Transverse colon (tissue), 4 donors: ENCODE data around the gene CHIA.

Experiments used
- POLR2AphosphoS5 ChIP-seq, 3 donors: sonication (generic); formaldehyde crosslinking; IDR thresholded peaks; one replicate each; pipeline ENCODE4 v1.6.1; 2016; ENCODE audit warnings: antibody characterized with exemption in 3 of 3
- TF ChIP-seq, protein P1 (sequence below), 5 experiments: fragments of 200-600 bp in 3 of 5; fragments of 450-650 bp in 2 of 5; sonication (generic) in 3 of 5; IDR thresholded peaks; 1 replicate in 2 of 5; 2 replicates in 3 of 5; pipeline ENCODE4 v1.5.1; 2016 to 2017; ENCODE audit warnings: antibody characterized with exemption in 5 of 5, inconsistent platforms in 3 of 5, mild to moderate bottlenecking in 2 of 5, moderate library complexity in 1 of 5

DNA sequence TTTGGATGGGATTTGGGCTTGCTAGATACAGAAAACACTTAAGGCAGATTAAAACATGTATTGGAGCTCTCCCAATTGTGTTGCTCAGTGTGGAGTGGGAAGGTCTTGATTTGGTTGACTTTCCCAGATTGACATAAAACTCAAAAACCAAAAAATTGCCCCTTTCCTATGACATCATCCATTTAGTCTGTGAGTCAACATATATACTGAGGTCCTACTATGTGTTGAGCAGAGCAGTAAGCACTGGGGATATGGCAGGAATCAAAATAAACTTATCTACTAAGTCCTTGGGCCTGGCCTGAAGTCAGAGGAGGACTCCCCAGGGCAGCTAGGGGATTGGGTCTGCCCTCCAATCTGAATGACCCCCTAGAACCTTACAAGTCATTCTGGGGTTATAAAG, 61.0 kb downstream of the CHIA start:
- TF ChIP-seq, protein P1, sequence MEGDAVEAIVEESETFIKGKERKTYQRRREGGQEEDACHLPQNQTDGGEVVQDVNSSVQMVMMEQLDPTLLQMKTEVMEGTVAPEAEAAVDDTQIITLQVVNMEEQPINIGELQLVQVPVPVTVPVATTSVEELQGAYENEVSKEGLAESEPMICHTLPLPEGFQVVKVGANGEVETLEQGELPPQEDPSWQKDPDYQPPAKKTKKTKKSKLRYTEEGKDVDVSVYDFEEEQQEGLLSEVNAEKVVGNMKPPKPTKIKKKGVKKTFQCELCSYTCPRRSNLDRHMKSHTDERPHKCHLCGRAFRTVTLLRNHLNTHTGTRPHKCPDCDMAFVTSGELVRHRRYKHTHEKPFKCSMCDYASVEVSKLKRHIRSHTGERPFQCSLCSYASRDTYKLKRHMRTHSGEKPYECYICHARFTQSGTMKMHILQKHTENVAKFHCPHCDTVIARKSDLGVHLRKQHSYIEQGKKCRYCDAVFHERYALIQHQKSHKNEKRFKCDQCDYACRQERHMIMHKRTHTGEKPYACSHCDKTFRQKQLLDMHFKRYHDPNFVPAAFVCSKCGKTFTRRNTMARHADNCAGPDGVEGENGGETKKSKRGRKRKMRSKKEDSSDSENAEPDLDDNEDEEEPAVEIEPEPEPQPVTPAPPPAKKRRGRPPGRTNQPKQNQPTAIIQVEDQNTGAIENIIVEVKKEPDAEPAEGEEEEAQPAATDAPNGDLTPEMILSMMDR (IDR thresholded peaks at IDR 0.05): no peak
- no peak for TF ChIP-seq POLR2AphosphoS5 (IDR thresholded peaks at IDR 0.05)
